SK-N-SH (cell line): Measurements from ENCODE around the gene HAND1. TPM values are rescaled to one million over a fixed set of nuclear protein-coding genes. Genes with fewer than 3 reads are reported as not detected.

Experiments used
- CTCF ChIA-PET: fragments of 300-600, 350-600 bp; formaldehyde crosslinking; extraction: SDS; loops from one replicate; lab custom pipeline; 2021; lab: Yijun Ruan, JAX
- POLR2A ChIA-PET: fragments of 350-600 bp; sonication (Branson Sonifier 250); formaldehyde crosslinking; extraction: SDS; loops from one replicate; lab custom pipeline; 2020; ENCODE audit warnings: antibody characterized with exemption, inconsistent platforms; lab: Yijun Ruan, JAX
- DNase-seq: peaks from one replicate; pipeline ENCODE4 v3.0.0; 2012
- H2AFZ ChIP-seq: fragments of 200-600 bp; sonication (generic); 2 replicates; pipeline ENCODE4 v1.8.1; 2016; ENCODE audit warnings: antibody characterized with exemption, mild to moderate bottlenecking, low read depth
- H3F3A ChIP-seq: fragments of 200-600 bp; sonication (generic); replicated peaks from 2 replicates; pipeline ENCODE3; 2016; ENCODE audit warnings: antibody characterized with exemption, mild to moderate bottlenecking; ENCODE audit not compliant: insufficient read depth
- H3K27ac ChIP-seq, 2 experiments: fragments of 200-500 bp in 1 of 2; fragments of 200-600 bp in 1 of 2; sonication (Bioruptor generic) in 1 of 2; sonication (generic), shearing (Covaris generic) in 1 of 2; 2 replicates each; pipeline versions ENCODE4 v1.5.1 to v1.6.1; 2014 to 2016; ENCODE audit warnings: low read depth in 2 of 2, inconsistent platforms in 1 of 2, low read length in 1 of 2, mild to moderate bottlenecking in 1 of 2, mixed read lengths in 1 of 2
- H3K27me3 ChIP-seq: fragments of 200-600 bp; sonication (generic), shearing (Covaris generic); 2 replicates; pipeline ENCODE4 v1.6.1; 2016; ENCODE audit warnings: mixed run types; ENCODE audit not compliant: insufficient read depth
- H3K36me3 ChIP-seq, 2 experiments: fragments of 200-500 bp in 1 of 2; fragments of 200-600 bp in 1 of 2; sonication (Bioruptor generic) in 1 of 2; sonication (generic) in 1 of 2; replicated peaks in 1 of 2; 2 replicates each; pipeline versions ENCODE3 to v1.5.1; 2014 to 2016; ENCODE audit warnings: low read length in 1 of 2, mild to moderate bottlenecking in 1 of 2; ENCODE audit not compliant: insufficient read depth in 2 of 2, control insufficient read depth in 1 of 2
- H3K4me1 ChIP-seq, 2 experiments: fragments of 200-500 bp in 1 of 2; fragments of 200-600 bp in 1 of 2; sonication (Bioruptor generic) in 1 of 2; sonication (generic), shearing (Covaris generic) in 1 of 2; 2 replicates each; pipeline versions ENCODE4 v1.5.1 to v1.6.1; 2014 to 2016; ENCODE audit warnings: low read depth in 1 of 2, low read length in 1 of 2, mixed run types in 1 of 2; ENCODE audit not compliant: insufficient read depth in 2 of 2, control insufficient read depth in 1 of 2
- H3K4me2 ChIP-seq: fragments of 200-600 bp; sonication (generic), shearing (Covaris generic); 2 replicates; pipeline ENCODE4 v1.6.1; 2017; ENCODE audit warnings: mixed run types
- H3K4me3 ChIP-seq, 2 experiments: fragments of 200-500 bp in 1 of 2; fragments of 200-600 bp in 1 of 2; sonication (Bioruptor generic) in 1 of 2; sonication (generic), shearing (Covaris generic) in 1 of 2; 2 replicates each; pipeline versions ENCODE4 v1.5.1 to v1.8.1; 2014 to 2016; ENCODE audit warnings: low read depth in 2 of 2, inconsistent platforms in 1 of 2, low read length in 1 of 2, mild to moderate bottlenecking in 1 of 2, mixed read lengths in 1 of 2, moderate library complexity in 1 of 2
- H3K79me2 ChIP-seq: fragments of 200-600 bp; sonication (generic); 2 replicates; pipeline ENCODE4 v1.8.1; 2017; ENCODE audit warnings: mild to moderate bottlenecking; ENCODE audit not compliant: insufficient read depth
- H3K9ac ChIP-seq: fragments of 200-600 bp; sonication (generic); 2 replicates; pipeline ENCODE4 v1.6.1; 2017; ENCODE audit warnings: mixed run types
- H3K9me2 ChIP-seq: fragments of 200-600 bp; sonication (generic); 2 replicates; pipeline ENCODE4 v1.6.1; 2017; ENCODE audit warnings: mixed run types
- H3K9me3 ChIP-seq: fragments of 200-600 bp; sonication (generic); 2 replicates; pipeline ENCODE4 v1.6.1; 2017; ENCODE audit warnings: mixed run types, mild to moderate bottlenecking, moderate library complexity
- H4K20me1 ChIP-seq: fragments of 200-600 bp; sonication (generic); 2 replicates; pipeline ENCODE4 v1.6.1; 2017; ENCODE audit warnings: mild to moderate bottlenecking, mixed run types; ENCODE audit not compliant: insufficient read depth
- CHD2 ChIP-seq: fragments of 150-350 bp; IDR thresholded peaks from 2 replicates; pipeline ENCODE4 v1.6.1; 2018; ENCODE audit warnings: low read length; ENCODE audit not compliant: partially characterized antibody
- EP300 ChIP-seq, 2 experiments: IDR thresholded peaks; 2 replicates each; pipeline versions ENCODE4 v1.4.0 to v1.6.1; 2012; ENCODE audit warnings: borderline replicate concordance in 1 of 2, low read depth in 1 of 2, low read length in 1 of 2
- FOSL2 ChIP-seq: IDR thresholded peaks from 2 replicates; pipeline ENCODE4 v1.4.0; 2012; ENCODE audit warnings: low read depth, mild to moderate bottlenecking, moderate library complexity, borderline replicate concordance
- FOXM1 ChIP-seq: IDR thresholded peaks from 2 replicates; pipeline ENCODE4 v1.4.0; 2012; ENCODE audit warnings: low read depth, mild to moderate bottlenecking
- GABPA ChIP-seq: IDR thresholded peaks from 2 replicates; pipeline ENCODE4 v1.4.0; 2012; ENCODE audit warnings: low read depth, mild to moderate bottlenecking
- MXI1 ChIP-seq: IDR thresholded peaks from 2 replicates; pipeline ENCODE4 v1.6.1; 2012; ENCODE audit warnings: mild to moderate bottlenecking, low read depth, low read length, improper control_type of control experiment
- NFIC ChIP-seq: IDR thresholded peaks from 2 replicates; pipeline ENCODE4 v1.4.0; 2012; ENCODE audit warnings: borderline replicate concordance
- NRF1 ChIP-seq: IDR thresholded peaks from 2 replicates; pipeline ENCODE4 v1.6.1; 2012; ENCODE audit warnings: low read depth, mild to moderate bottlenecking, low read length
- POLR2AphosphoS5 ChIP-seq: IDR thresholded peaks from 2 replicates; pipeline ENCODE4 v1.6.1; 2012; ENCODE audit warnings: low read depth, low read length
- RAD21 ChIP-seq: IDR thresholded peaks from 2 replicates; pipeline ENCODE4 v1.6.1; 2012; ENCODE audit warnings: mild to moderate bottlenecking, low read length
- RFX5 ChIP-seq: IDR thresholded peaks from 2 replicates; pipeline ENCODE4 v1.6.1; 2012; ENCODE audit warnings: mild to moderate bottlenecking, improper control_type of control experiment, low read length
- RXRA ChIP-seq: IDR thresholded peaks from 2 replicates; pipeline ENCODE4 v1.4.0; 2012; ENCODE audit warnings: low read depth, mild to moderate bottlenecking, borderline replicate concordance
- TAF1 ChIP-seq: IDR thresholded peaks from 2 replicates; pipeline ENCODE4 v1.6.1; 2012; ENCODE audit warnings: low read depth, mild to moderate bottlenecking, low read length, moderate library complexity, borderline replicate concordance
- TEAD4 ChIP-seq: IDR thresholded peaks from 2 replicates; pipeline ENCODE4 v1.4.0; 2012; ENCODE audit warnings: mild to moderate bottlenecking, borderline replicate concordance; ENCODE audit not compliant: insufficient read depth
- YY1 ChIP-seq: IDR thresholded peaks from 2 replicates; pipeline ENCODE4 v1.4.0; 2012; ENCODE audit warnings: low read depth, mild to moderate bottlenecking
- WGBS: methylation state at CpG from one replicate; pipeline ENCODE4 v1.1.6; 2017; ENCODE audit warnings: low lambda C conversion rate; 5-methylcytosine and 5-hydroxymethylcytosine counted together
- polyA plus RNA-seq, 3 experiments: library from polyadenylated mRNA; depleted of rRNA; stranded (reverse); fragments of >200 nt; gene quantifications; 2 replicates each; pipeline ENCODE4 v1.2.3, GENCODE V29; 2012
- TF ChIP-seq, protein P1 (sequence below): IDR thresholded peaks from 2 replicates; pipeline ENCODE4 v1.4.0; 2012; ENCODE audit warnings: low read depth
- TF ChIP-seq, protein P2 (sequence below): fragments of 150-350 bp; IDR thresholded peaks from 2 replicates; pipeline ENCODE4 v1.6.1; 2017; ENCODE audit warnings: antibody characterized with exemption, low read length, low read depth, borderline replicate concordance
- TF ChIP-seq, protein P3 (sequence below): fragments of 150-350 bp; IDR thresholded peaks from 2 replicates; pipeline ENCODE4 v1.6.1; 2016; ENCODE audit warnings: mild to moderate bottlenecking, low read depth, low read length
- TF ChIP-seq, protein P4 (sequence below): fragments of 200-600 bp; sonication (generic); IDR thresholded peaks from 2 replicates; pipeline ENCODE4 v1.6.1; 2017; ENCODE audit warnings: antibody characterized with exemption, mild to moderate bottlenecking, moderate library complexity
- TF ChIP-seq, protein P5 (sequence below): IDR thresholded peaks from 2 replicates; pipeline ENCODE4 v1.4.0; 2012; ENCODE audit warnings: low read depth, borderline replicate concordance

HAND1 gene
- polyA plus RNA-seq, 1 of the 3 experiments (the other 2 are of a cell fraction), result 1.1 TPM

DNA sequence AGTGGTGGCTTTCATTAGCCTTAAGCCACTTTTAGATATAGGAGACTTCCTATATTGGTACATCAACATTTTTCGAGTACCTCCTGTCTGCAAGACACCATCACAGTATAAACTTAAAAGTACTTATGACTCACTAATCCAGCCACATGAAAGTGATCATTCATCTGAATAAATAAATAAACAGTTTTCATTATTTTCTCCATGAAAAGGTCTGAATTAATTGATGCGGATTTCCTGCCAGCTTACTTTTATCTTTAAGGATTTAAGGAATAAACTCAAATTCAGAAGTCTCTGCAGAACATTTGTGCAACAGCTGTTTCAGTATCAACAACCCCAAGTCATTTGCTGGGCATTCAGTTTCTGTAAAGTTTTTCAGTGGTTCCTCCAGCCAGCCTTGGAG lies 28.2 kb downstream of the HAND1 start:
- Histone ChIP-seq H2AFZ (no peak overlapping the region), H3K27me3 (no peaks in the 10 kb centered on the region), H3K4me1 (peaks cover 0 to 11% of the 10 kb centered on the region in 2 experiments; a peak in 3 of 4 replicates), H3K9ac (no peak overlapping the region), H3K4me3 (no peak overlapping the region), H3K4me2 (no peak overlapping the region), H3K9me3 (no peaks in the 10 kb centered on the region), H3K79me2 (peaks cover 61% of the 10 kb centered on the region), H3K36me3 (peaks cover 19 to 43% of the 10 kb centered on the region in 2 experiments), H3K9me2 (no peaks in the 10 kb centered on the region), H3F3A (peaks cover 4% of the 10 kb centered on the region), H4K20me1 (peaks cover 31% of the 10 kb centered on the region), H3K27ac (no peak overlapping the region)
- 89% methylated on average over 2 of the region's 2 CpGs for WGBS
- no peak for DNase-seq
- no peak for TF ChIP-seq POLR2AphosphoS5
- no peak for TF ChIP-seq GABPA
- TF ChIP-seq, protein P1, sequence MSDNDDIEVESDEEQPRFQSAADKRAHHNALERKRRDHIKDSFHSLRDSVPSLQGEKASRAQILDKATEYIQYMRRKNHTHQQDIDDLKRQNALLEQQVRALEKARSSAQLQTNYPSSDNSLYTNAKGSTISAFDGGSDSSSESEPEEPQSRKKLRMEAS, result no peak
- TF ChIP-seq, protein P2, sequence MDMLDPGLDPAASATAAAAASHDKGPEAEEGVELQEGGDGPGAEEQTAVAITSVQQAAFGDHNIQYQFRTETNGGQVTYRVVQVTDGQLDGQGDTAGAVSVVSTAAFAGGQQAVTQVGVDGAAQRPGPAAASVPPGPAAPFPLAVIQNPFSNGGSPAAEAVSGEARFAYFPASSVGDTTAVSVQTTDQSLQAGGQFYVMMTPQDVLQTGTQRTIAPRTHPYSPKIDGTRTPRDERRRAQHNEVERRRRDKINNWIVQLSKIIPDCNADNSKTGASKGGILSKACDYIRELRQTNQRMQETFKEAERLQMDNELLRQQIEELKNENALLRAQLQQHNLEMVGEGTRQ, result no peak
- no peak for TF ChIP-seq TEAD4
- no peak for TF ChIP-seq EP300 (IDR thresholded peaks at IDR 0.05; ENCODE audit: borderline replicate concordance in 1 of 2, low read depth in 1 of 2, low read length in 1 of 2)
- TF ChIP-seq NFIC, result no peak
- no peak for TF ChIP-seq NRF1
- TF ChIP-seq MXI1, result no peak
- TF ChIP-seq FOXM1, result no peak
- TF ChIP-seq YY1, result no peak
- TF ChIP-seq, protein P3, sequence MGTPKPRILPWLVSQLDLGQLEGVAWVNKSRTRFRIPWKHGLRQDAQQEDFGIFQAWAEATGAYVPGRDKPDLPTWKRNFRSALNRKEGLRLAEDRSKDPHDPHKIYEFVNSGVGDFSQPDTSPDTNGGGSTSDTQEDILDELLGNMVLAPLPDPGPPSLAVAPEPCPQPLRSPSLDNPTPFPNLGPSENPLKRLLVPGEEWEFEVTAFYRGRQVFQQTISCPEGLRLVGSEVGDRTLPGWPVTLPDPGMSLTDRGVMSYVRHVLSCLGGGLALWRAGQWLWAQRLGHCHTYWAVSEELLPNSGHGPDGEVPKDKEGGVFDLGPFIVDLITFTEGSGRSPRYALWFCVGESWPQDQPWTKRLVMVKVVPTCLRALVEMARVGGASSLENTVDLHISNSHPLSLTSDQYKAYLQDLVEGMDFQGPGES, result no peak
- TF ChIP-seq, protein P4, sequence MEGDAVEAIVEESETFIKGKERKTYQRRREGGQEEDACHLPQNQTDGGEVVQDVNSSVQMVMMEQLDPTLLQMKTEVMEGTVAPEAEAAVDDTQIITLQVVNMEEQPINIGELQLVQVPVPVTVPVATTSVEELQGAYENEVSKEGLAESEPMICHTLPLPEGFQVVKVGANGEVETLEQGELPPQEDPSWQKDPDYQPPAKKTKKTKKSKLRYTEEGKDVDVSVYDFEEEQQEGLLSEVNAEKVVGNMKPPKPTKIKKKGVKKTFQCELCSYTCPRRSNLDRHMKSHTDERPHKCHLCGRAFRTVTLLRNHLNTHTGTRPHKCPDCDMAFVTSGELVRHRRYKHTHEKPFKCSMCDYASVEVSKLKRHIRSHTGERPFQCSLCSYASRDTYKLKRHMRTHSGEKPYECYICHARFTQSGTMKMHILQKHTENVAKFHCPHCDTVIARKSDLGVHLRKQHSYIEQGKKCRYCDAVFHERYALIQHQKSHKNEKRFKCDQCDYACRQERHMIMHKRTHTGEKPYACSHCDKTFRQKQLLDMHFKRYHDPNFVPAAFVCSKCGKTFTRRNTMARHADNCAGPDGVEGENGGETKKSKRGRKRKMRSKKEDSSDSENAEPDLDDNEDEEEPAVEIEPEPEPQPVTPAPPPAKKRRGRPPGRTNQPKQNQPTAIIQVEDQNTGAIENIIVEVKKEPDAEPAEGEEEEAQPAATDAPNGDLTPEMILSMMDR, result no peak
- TF ChIP-seq CHD2, result no peak
- TF ChIP-seq RFX5, result no peak
- TF ChIP-seq RXRA, result no peak
- TF ChIP-seq TAF1, result no peak
- TF ChIP-seq RAD21, result no peak
- TF ChIP-seq FOSL2, result no peak
- TF ChIP-seq, protein P5, sequence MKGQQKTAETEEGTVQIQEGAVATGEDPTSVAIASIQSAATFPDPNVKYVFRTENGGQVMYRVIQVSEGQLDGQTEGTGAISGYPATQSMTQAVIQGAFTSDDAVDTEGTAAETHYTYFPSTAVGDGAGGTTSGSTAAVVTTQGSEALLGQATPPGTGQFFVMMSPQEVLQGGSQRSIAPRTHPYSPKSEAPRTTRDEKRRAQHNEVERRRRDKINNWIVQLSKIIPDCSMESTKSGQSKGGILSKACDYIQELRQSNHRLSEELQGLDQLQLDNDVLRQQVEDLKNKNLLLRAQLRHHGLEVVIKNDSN, result no peak
- ChIA-PET POLR2A (no interaction called here), CTCF (interaction anchor here (1.8 to 3.2 kb wide), 3 partner anchors 10 to 71 kb away, joined by 4 to 19 read pairs (median 10); no protein-coding TSS in a partner anchor)
